GM19324 (cell line): Measurements from ENCODE around the gene CXCL16.

Experiments used
- ATAC-seq: cut with Tn5 transposase; IDR thresholded peaks from one replicate; pipeline ENCODE4 v1.9.1; 2021; ENCODE audit warnings: mild to moderate bottlenecking, moderate library complexity; ENCODE audit not compliant: unreplicated experiment, low FRiP score

CXCL16 gene

DNA sequence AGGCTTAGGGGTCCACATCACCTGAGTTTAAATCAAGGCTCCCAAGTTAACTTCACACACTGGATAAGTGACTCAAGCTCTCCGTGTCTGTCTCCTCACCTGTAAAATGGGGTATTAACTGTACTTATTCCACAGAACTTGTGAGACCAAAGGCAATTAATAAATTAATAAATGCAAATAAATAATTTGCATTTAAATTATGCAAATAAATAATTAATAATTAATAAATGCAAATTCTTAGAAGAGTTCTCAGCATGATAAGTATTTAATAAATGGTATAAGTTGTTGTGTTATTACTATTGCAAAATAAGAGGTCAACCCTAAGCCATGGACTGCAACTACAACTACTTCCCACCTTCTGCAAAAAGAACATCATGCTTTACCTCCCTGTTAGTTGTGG is 13.7 kb upstream of the CXCL16 start:
- ATAC-seq, result no peak

DNA sequence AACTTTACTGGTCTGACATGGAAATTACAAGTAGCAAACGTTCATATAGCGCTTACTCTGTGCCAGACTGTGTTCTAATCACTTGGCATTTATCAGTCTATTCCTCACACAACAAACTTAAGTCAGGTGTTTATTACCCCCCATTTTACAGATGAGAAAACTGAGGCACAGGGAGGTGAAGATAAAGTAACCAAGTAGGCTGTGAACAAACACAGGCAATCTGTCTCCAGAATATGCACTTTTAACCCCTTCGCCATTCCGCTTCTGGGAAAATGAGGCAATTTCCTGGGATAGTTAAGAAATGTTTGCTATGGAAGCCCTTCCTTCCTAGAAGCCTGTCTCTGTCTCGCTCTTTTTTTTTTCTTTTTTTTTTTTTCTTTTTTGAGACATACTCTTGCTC is 12.2 kb upstream of the CXCL16 start:
- ATAC-seq, result no peak

DNA sequence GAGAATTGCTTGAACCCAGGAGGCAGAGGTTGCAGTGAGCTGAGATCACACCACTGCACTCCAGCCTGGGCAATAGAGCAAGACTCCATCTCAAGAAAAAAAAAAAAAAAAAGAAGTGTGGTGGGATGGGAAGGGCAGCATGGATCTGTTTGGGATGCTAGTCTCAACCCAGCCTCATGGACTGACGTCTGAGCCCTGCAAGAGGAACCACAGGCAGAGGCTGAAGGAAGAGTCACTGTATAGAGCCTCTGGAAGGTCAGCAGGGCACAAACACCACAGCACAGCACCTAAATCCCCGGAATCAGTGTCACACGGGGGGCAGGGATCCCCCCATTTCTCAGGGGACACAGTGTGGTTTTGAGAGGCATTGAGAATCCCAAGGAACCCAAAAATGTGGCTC is 10.9 kb upstream of the CXCL16 start:
- no peak for ATAC-seq

DNA sequence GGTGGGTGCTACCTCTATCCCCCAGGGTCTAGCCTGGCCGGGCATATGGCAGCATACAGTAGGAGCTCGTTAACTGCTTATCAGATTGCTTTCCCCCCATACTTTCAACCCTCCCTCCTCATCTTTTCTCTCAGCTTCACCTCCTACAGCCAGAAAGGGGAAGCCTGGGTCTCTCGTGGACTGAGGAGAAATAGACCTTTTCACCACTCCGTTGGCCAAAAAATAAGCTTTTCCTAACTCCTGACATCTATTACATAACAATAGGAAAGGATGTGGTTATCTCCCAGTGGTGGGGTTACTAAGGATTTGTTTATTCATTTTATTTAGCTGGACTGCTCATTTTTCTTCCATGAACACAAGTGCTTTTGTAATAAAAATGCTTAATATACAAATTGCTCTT is 9.0 kb upstream of the CXCL16 start:
- no peak for ATAC-seq

DNA sequence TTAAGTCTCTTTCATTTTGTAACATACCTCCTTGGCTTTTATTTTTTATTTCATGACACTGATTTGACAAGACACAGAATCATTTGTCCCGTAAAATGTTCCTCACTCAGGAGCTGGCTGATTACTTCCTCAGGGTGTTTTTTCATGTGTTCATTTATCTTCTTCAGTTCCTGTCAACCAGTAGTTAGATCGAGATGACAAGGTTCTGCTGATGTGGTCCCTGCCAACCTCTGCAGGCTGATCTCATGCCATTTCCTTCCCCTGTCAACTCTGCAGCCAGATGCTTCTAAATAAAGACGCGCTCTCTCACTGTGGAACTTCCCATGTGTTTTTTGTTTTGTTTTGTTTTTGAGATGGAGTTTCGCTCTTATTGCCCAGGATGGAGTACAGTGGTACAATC is 8.1 kb upstream of the CXCL16 start:
- ATAC-seq, result no peak

DNA sequence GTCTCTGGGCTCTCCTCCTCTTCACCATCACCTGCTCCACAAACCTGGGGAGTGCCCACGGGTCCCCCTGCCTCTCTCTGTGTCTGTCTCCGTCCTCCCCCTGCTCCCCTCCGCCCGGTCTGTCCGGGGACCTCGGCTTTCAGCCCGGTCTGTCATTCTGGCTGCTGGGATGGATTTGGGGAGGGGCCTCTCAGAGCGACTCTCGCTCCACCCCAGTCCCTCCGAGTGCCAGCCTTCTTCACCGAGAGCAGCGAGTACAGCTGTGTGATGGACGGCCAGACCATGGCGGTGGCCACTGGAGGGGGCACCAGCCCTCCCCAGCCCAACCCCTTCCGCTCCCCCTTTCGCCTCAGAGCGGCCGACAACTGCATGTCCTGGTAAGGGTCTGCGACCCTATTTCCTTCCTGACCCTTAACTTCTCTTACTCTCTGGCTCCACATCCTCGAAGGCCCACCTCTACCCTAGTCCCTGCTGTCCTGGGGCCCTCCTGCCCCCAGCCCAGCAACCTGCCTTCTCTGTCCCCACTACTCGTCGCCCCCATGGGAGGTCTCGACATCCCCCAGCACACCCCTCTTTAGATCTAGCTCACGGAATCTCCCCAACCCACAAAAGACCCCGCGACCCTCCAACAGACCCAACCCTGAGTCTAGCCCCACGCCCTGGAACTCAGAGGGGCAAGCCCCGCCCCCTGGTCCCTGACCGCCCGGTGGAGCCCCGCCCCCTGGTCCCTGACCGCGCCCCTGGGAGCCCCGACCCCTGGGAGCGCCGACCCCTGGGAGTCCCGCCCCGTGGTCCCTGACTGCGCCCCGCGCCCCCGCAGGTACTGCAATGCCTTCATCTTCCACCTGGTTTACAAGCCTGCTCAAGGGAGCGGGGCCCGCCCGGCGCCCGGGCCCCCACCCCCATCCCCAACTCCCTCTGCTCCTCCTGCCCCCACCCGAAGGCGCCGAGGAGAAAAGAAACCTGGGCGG is 5.6 kb upstream of the CXCL16 start:
- ATAC-seq, result no peak

DNA sequence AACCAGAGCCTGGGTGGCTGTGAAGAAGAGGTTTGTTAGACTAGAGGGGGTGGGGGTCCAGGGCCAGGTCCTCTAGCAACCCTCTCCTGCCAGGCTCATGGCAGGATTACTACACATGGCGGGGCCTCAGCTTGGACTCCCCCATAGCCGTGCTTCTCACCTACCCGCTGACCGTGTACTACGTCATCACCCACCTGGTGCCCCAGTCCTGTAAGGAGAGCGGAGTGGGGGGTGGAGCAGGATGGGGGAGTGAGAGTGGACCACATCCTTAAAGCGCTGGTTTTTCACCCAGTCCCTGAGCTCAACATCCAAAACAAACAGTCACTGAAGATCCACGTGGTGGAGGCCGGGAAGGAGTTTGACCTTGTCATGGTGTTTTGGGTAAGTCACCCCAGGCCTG is 4.2 kb upstream of the CXCL16 start:
- no peak for ATAC-seq

DNA sequence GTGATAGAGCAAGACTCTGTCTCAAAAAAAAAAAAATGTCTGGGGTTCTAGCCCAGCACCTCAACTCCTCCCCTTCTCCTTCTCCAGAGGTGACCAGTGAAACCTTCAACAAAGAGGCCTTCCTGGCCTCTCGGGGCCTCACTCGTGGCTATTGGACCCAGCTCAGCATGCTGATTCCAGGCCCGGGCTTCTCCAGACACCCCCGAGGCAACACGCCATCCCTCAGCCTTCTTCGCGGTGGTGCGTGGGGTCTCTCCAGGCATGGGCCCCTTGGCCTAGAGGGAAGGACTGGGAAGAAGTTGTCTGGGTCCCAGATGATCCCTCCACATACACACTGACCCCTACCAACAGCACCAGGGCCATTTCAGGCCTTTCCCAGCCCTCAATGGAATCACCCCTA is 3.5 kb upstream of the CXCL16 start:
- no peak for ATAC-seq

DNA sequence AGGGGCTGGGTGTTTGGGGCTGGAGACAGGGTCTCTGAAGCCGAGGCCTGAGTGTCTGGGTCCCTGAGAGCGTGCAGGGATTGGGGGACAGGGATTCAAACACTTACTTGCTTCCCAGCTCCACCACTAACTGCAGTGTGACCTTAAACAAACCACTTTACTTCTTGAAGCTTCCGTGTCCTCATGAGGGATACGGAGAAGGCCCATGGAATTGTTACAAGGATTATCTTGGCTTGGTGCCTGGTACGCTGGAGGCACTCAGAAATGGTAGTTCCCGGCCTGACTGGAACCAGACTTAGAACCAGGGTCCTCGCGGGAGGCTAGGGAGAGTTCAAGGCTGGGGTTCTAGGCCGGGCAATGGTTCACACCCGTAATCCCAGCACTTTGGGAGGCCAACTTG is 2.9 kb upstream of the CXCL16 start:
- no peak for ATAC-seq

DNA sequence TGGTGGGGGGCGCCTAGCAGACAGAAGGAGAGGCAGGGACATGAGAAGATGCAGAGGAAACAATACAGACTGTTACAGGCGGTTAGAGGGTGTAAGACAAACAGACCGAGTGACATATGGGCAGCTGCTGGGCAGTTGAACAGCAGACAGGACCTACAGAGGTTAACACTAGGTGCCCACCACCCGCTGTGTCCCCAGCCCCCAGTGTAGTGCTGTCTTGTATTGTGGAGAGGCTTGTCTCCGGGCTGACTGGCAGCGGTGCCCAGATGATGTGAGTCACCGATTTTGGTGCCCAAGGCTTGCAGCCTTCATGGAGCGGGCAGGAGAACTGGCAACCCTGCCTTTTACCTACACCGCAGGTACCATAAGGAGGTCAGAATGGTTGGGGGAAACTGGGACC is 2.4 kb upstream of the CXCL16 start:
- no peak for ATAC-seq

DNA sequence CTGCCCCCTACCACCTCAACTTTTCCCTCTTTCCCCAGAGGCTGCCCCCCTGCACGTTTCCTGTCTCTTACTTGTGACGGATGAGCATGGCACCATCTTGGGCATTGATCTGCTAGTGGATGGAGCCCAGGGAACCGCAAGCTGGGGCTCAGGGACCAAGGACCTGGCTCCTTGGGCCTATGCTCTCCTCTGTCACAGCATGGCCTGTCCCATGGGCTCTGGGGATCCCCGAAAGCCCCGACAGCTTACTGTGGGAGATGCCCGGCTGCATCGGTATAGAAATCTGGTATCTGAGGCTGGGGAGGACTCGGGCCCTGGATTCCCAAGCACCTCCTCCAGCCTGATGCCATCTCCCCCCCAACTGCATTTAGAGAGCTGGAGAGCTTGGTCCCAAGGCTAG is 1.8 kb upstream of the CXCL16 start:
- ATAC-seq, result no peak

DNA sequence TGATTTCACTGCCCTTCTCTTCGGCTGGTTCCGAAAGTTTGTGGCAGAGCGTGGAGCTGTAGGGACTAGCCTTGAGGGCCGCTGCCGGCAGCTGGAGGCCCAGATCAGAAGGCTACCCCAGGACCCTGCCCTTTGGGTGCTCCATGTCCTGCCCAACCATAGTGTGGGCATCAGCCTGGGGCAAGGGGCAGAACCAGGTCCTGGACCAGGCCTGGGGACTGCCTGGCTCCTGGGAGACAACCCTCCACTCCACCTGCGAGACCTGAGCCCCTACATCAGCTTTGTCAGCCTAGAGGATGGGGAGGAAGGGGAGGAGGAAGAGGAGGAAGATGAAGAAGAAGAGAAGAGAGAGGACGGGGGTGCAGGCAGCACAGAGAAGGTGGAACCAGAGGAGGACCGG is 856 bp upstream of the CXCL16 start:
- no peak for ATAC-seq

DNA sequence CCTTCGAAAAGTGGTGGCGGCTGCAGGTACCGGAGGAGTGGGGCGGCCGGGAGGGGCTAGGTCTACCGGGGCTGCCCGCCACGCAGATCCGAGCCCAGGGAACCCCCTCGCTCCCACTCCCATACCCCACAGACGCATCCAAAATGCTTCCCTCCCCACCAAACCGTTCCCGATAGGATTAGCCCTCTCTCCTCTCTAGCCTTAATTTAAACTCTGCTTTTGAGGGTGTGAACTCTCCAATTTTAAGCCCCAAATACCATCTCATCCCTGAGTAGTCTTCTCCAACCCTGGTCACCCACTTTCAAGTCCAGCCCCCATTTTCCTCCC is 260 bp upstream of the CXCL16 start:
- ATAC-seq, result no peak

DNA sequence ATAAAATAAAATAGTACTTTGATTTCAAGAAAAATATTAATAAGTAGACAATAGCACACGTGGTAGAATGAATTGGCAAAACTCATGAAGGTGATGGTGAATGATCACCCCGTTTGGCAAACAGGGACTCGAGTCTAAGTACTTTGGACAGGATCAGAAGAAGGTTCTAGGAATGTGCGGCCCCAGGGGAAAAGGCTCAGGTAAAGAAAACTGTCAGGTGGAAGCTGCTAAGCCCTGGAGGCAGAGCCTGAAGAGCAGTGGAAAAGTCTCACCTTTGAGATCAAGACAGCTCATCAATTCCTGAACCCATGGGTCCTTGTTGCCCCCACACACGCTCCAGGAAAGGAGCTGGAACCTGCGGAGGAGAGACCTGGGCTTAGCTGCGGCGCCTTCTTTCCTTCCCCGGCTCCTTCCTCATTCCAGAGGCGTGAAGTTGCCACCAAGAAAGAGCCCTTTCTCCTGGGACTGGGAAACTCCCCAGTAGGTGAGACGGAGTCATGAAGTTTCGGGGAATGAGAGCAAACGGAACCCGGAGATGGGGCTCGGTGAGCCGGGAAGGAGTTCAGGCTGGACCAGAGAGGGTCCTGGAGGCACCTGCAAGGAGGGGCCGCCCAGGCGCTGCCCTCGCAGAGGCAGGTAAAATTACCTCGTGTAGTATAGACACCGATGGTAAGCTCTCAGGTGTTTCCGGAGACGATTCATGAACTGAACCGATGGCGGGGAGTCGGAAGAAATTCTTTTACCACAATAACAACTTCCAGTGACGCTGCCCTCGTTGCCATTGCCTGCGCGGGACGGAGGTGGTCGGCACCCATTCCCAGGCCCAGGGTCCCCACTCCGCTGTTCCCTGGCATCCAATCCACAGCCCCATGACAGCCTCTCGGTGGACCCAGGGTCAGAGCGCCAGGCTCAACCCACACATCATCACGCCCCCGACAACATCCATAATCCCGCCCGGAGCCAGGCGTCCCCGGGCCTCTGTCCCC is 1.3 kb downstream of the CXCL16 start:
- ATAC-seq, result no peak

DNA sequence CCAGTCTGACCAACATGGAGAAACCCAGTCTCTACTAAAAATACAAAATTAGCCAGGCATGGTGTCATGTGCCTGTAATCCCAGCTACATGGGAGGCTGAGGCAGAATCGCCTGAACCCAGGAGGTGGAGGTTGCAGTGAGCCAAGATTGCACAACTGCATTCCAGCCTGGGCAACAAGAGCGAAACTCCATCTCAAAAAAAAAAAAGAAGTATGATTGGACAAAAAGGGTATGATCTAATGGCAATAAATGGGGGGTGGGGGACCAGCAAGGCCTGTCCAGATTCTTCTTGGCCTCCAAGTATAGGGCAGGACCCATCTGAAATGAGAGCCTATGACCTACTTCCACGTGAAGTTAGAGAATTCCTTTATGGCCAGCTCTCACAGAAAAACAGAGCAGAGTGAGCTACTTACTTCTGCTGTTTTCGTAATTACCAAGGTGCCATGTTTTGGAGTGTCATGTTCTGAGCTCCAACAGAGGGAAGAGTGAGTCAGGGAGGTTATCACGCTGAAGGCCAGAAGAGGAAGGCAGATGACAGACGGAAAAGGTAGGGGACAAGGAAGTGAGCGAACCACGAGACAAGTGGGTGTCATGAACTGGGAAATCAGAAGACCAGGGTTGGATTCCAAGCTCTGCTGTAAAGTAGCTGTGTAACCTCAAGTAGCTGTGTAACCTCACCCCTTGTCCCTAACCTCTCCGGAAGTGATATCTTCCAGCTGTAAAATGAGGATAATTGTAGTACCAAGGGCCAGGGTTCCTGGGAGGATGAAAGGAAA is 3.7 kb downstream of the CXCL16 start:
- ATAC-seq, result no peak

DNA sequence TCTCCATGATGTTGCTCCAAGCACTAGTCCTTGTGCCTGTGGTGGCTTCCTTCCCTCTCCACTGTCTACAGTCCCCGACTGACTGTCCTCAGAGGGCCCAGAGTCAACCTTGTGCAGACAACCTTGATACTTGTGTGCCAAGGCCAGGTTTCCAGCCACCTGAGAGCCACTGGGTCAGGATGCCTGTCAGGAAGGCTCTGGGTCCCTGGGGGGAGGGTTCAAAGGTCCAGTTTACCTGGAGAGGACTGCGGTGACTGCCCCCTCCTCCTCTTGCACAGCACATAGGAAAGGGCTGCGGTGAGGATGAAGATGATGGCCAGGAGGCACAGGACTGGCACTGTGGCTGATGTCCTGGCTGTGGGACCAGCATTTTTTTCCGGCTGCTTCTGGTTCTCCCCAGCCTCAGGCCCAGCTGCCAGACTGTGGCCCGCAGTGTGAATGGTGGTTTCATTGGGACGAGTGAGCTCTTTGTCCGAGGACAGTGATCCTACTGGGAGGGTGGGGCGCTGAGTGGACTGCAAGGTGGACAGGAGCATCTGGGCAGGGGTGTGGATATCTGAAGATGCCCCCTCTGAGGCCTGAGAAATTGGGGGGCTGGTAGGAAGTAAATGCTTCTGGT is 4.8 kb downstream of the CXCL16 start:
- no peak for ATAC-seq

DNA sequence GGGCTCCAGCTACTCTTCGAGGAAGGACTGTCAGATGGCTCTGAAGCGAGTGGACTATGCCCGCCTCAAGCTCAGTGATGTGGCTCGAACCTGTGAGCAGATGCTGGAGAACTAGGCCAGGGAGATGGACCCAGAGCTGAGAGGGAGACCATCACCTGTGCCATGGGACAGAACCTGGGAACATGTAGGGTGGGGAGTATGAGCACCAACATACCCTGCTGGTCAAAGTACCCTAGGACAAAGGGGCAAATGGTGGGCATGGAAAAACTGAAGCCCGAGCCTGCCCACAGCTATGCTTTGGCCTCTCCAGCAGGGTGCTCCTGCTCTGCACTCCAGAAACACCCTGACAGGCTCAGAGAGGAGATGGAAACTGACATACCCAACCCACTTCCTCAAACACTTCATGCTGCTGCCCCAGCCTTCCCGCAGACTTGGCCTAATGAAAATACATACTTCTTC is 6.6 kb downstream of the CXCL16 start:
- no peak for ATAC-seq

DNA sequence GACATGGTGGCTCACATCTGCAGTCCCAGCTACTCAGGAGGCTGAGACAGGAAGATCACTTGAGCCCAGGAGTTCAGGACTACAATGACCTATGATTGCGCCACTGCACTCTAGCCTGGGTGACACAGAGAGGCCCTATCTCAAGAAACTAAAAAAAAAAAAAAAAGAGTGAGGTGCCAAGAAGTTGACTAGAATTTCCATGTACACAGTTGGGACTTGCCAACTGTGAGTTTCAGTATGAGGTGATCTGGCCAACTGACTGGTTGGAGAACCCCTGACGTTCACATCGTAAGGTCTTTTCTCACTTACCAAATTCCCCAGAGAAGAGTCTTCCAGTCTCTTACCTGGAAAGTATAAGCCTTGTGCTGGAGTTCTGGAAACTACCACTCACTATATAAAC is 11.6 kb downstream of the CXCL16 start:
- no peak for ATAC-seq

DNA sequence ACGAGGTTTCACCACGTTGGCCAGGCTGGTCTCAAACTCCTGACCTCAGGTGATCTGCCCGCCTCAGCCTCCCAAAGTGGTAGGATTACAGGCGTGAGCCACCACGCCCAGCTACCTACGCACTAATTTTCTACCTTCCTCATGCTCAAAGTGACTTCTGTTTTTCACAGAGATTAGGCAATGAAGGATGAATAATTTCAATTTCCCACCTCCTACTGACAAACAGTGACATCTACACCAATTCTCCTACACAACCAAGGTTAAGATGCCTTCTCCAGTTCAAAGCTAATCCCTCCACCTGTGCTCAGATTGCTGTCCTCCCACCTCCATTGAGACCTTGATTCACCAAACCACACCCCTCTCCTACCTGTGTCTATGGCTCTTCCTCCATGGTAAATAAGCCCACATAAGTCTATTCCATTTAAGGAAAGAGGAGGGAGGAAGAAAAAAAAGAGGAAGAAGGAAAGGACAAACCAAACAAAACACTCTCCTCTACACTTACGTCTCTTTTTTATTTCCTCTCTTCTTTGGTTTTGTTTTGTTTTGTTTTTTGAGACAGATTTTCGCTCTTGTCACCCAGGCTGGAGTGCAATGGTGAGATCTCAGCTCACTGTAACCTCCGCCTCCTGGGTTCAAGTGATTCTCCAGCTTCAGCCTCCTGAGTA is 13.9 kb downstream of the CXCL16 start:
- ATAC-seq, result no peak

DNA sequence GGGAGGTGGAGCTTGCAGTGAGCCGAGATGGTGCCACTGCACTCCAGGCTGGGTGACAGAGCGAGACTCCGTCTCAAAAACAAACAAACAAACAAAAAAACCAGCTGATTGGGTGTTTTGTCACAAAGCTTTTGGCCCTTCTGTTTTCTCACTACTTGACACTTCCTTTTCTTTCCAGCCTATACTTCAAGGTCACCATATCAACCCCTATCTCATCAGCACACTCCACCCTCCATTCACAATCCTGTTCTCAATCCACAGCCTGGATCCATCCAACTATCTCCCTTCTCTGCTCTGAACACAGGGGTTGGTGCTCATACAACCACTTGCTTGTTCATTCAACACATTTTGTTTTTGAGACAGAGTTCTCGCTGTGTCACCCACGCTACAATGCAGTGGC is 15.1 kb downstream of the CXCL16 start:
- no peak for ATAC-seq
